Esophagus squamous epithelium (tissue), 4 donors: ENCODE data around the gene RGS10.

Experiments
- CTCF ChIP-seq, 6 experiments: fragments of 450-650 bp in 4 of 6; fragments of 200-600 bp in 2 of 6; sonication (generic) in 2 of 6; IDR thresholded peaks; one replicate each; pipeline ENCODE4 v1.5.1; 2016 to 2019; ENCODE audit warnings: antibody characterized with exemption in 6 of 6, mild to moderate bottlenecking in 4 of 6, moderate library complexity in 4 of 6
- POLR2A ChIP-seq, 4 donors: fragments of 450-650 bp; IDR thresholded peaks; one replicate each; pipeline ENCODE4 v1.6.1; 2017; ENCODE audit warnings: antibody characterized with exemption in 4 of 4, mild to moderate bottlenecking in 4 of 4, moderate library complexity in 3 of 4

GRCh38 chr10:119518936-119519335 is 23.6 kb downstream of the RGS10 start:
- TF ChIP-seq CTCF (IDR thresholded peaks at IDR 0.05) (no peak), POLR2A (IDR thresholded peaks at IDR 0.05) (no peak)
